Spleen (tissue), 11 donors: ENCODE measurements around the gene SLC22A1. TPM values are rescaled to one million over a fixed set of nuclear protein-coding genes. Genes with fewer than 3 reads are reported as not detected.
"Not testable (repeated sequence)": the region's sequence is repeated elsewhere in the genome, so short reads cannot be mapped to it uniquely, and the experiment has no call there.

Experiments used
- DNase-seq: peaks from one replicate; pipeline ENCODE4 v3.0.0-alpha.2; 2020
- H3K27ac ChIP-seq, 8 donors: fragments of 200-600 bp; sonication (generic) in 7 of 8; 1 replicate in 4 of 8; 2 replicates in 4 of 8; pipeline versions ENCODE4 v1.5.0 to v1.8.0; 2016 to 2021; ENCODE audit warnings: inconsistent platforms in 4 of 8, mild to moderate bottlenecking in 4 of 8, moderate library complexity in 1 of 8
- H3K27me3 ChIP-seq, 7 donors: fragments of 200-600 bp; sonication (generic) in 6 of 7; replicated peaks in 1 of 7; 1 replicate in 4 of 7; 2 replicates in 3 of 7; pipeline versions ENCODE4 v1.5.0 to v1.8.0; 2016 to 2021; ENCODE audit warnings: inconsistent platforms in 3 of 7, mild to moderate bottlenecking in 1 of 7
- H3K36me3 ChIP-seq, 6 donors: fragments of 200-600 bp; sonication (generic) in 5 of 6; 1 replicate in 4 of 6; 2 replicates in 2 of 6; pipeline versions ENCODE4 v1.5.0 to v1.8.0; 2016 to 2021; ENCODE audit warnings: inconsistent platforms in 2 of 6
- H3K4me1 ChIP-seq, 6 donors: fragments of 200-600 bp; sonication (generic) in 5 of 6; 1 replicate in 3 of 6; 2 replicates in 3 of 6; pipeline versions ENCODE4 v1.5.0 to v1.8.0; 2016 to 2021; ENCODE audit warnings: inconsistent platforms in 3 of 6
- H3K4me3 ChIP-seq, 8 donors: fragments of 200-600 bp; sonication (generic) in 7 of 8; 1 replicate in 4 of 8; 2 replicates in 4 of 8; pipeline versions ENCODE4 v1.5.0 to v1.8.0; 2016 to 2021; ENCODE audit warnings: inconsistent platforms in 4 of 8, mild to moderate bottlenecking in 4 of 8, moderate library complexity in 2 of 8
- H3K9me3 ChIP-seq, 8 donors: fragments of 200-600 bp; sonication (generic) in 7 of 8; 1 replicate in 4 of 8; 2 replicates in 4 of 8; pipeline versions ENCODE4 v1.5.0 to v1.8.0; 2016 to 2021; ENCODE audit warnings: inconsistent platforms in 4 of 8
- POLR2A ChIP-seq, 3 donors: fragments of 450-650 bp; IDR thresholded peaks; one replicate each; pipeline ENCODE4 v1.5.1; 2017; ENCODE audit warnings: antibody characterized with exemption in 3 of 3, mild to moderate bottlenecking in 1 of 3
- POLR2AphosphoS5 ChIP-seq, 3 donors: sonication (generic); formaldehyde crosslinking; IDR thresholded peaks; one replicate each; pipeline ENCODE4 v1.5.1; 2017; ENCODE audit warnings: antibody characterized with exemption in 3 of 3
- WGBS, 5 donors: extraction: QIAGEN DNeasy Blood & Tissue Kit in 3 of 5; methylation state at CpG; one replicate each; pipeline versions ENCODE4 v1.1.5 to v1.1.7; 2013 to 2018; 5-methylcytosine and 5-hydroxymethylcytosine counted together
- intact Hi-C: fragments of 100-400 bp; cut with DNase I; formaldehyde crosslinking; loops from one replicate; pipeline ENCODE4 v1.15.0; 2023; ENCODE audit warnings: low total_unique reads
- polyA plus RNA-seq, 3 donors: library from polyadenylated mRNA; stranded (reverse); fragments of 200-250 nt; gene quantifications; one replicate each; pipeline ENCODE4 v1.2.1, GENCODE V29; 2013
- total RNA-seq, 7 donors: library from RNA; depleted of rRNA in 3 of 7; stranded (reverse); fragments of >200 nt in 3 of 7; fragmentation: NEBNext Ultra II Directional in 4 of 7; extraction: Animal tissue kit (Norgen Biotek cat#: 25700) in 4 of 7; gene quantifications; one replicate each; pipeline versions ENCODE4 v1.1.0 to v1.2.1, GENCODE V29; 2016 to 2021
- TF ChIP-seq, protein P1 (sequence below), 11 experiments: fragments of 200-600 bp in 7 of 11; fragments of 450-650 bp in 4 of 11; sonication (generic) in 4 of 11; IDR thresholded peaks in 8 of 11; conservative IDR thresholded peaks in 3 of 11; 1 replicate in 7 of 11; 2 replicates in 4 of 11; pipeline versions ENCODE4 v1.4.0 to v1.8.0; 2016 to 2021; ENCODE audit warnings: antibody characterized with exemption in 11 of 11, inconsistent platforms in 4 of 11, mild to moderate bottlenecking in 1 of 11
- donor health status: healthy with polysubstance abuse.
- donor health status: DM: no; HTN: no; CAD: no; lungs with moderate emphysema.
- donor health status: DM: no; HTN: no; CAD: no.
- donor health status: Bipolar disorder and iron deficiency.
- donor health status: healthy.
- donor health status: DM: no; HTN: no; CAD: no.
- donor health status: DM: yes; HTN: yes; CAD: no.

The SLC22A1 gene
- total and polyA plus RNA-seq, 10 donors: 0.23 to 6.1 (median 3.9) TPM

GRCh38 chr6:160121981-160122380 is 366 bp downstream of the SLC22A1 start:
- peak; percentile 58 for DNase-seq

DNA sequence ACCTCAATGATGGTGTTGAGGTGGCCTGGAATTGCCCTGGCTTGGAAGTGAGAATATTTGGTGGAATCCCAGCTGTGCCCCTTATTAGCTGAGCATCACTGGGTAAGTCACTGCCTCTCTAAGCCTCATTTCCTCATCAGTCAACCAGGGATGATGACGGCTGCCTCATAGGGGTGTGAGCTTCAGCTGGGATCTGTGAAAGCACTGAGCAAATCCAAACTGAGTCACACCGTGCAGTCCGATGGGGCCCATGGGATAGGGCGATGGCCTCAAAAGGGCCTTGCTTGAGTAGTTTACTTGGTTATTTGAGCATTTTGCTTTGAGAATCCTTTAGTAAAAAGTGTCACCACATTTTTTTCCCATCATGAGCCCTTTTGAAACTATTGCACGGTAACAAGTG is 1.1 kb downstream of the SLC22A1 start:
- Histone ChIP-seq H3K4me1 (no peaks in the 10 kb centered on the region), H3K27me3 (no peaks in the 10 kb centered on the region), H3K4me3 (no peak overlapping the region), H3K9me3 (peaks cover 0 to 7% (median 1%) of the 10 kb centered on the region in 8 donors), H3K36me3 (peaks cover 0 to 37% (median 6%) of the 10 kb centered on the region in 6 donors), H3K27ac (no peak overlapping the region)
- TF ChIP-seq POLR2A (IDR thresholded peaks at IDR 0.05) (no peak), POLR2AphosphoS5 (IDR thresholded peaks at IDR 0.05) (no peak)
- TF ChIP-seq, protein P1, sequence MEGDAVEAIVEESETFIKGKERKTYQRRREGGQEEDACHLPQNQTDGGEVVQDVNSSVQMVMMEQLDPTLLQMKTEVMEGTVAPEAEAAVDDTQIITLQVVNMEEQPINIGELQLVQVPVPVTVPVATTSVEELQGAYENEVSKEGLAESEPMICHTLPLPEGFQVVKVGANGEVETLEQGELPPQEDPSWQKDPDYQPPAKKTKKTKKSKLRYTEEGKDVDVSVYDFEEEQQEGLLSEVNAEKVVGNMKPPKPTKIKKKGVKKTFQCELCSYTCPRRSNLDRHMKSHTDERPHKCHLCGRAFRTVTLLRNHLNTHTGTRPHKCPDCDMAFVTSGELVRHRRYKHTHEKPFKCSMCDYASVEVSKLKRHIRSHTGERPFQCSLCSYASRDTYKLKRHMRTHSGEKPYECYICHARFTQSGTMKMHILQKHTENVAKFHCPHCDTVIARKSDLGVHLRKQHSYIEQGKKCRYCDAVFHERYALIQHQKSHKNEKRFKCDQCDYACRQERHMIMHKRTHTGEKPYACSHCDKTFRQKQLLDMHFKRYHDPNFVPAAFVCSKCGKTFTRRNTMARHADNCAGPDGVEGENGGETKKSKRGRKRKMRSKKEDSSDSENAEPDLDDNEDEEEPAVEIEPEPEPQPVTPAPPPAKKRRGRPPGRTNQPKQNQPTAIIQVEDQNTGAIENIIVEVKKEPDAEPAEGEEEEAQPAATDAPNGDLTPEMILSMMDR (IDR thresholded peaks at IDR 0.05 in 8 of 11, conservative IDR thresholded peaks at IDR 0.05 in 3 of 11): no peak
- DNase-seq: peak; percentile 40
- WGBS, 5 donors: 84 to 94% (median 90%) methylated on average over 5 of the region's 5 CpGs
- intact Hi-C loops: no loop called here

More at GRCh38 chr6:160121981-160122380, 366 bp downstream of the SLC22A1 start:
- Histone ChIP-seq H3K4me3 (no peak overlapping the region), H3K27me3 (no peaks in the 10 kb centered on the region), H3K36me3 (peaks cover 0 to 45% (median 7%) of the 10 kb centered on the region in 6 donors), H3K4me1 (no peaks in the 10 kb centered on the region), H3K27ac (no peak overlapping the region), H3K9me3 (peaks cover 0 to 14% (median 3%) of the 10 kb centered on the region in 8 donors)
- intact Hi-C loops: no loop called here
- TF ChIP-seq, protein P1 (IDR thresholded peaks at IDR 0.05 in 8 of 11, conservative IDR thresholded peaks at IDR 0.05 in 3 of 11): no peak
- TF ChIP-seq POLR2AphosphoS5 (IDR thresholded peaks at IDR 0.05) (peak in 1 of 3 donors; percentile 35), POLR2A (IDR thresholded peaks at IDR 0.05) (no peak)
- WGBS, 5 donors: 93 to 99% (median 97%) methylated on average over 11 to 14 of the region's 14 CpGs

DNA sequence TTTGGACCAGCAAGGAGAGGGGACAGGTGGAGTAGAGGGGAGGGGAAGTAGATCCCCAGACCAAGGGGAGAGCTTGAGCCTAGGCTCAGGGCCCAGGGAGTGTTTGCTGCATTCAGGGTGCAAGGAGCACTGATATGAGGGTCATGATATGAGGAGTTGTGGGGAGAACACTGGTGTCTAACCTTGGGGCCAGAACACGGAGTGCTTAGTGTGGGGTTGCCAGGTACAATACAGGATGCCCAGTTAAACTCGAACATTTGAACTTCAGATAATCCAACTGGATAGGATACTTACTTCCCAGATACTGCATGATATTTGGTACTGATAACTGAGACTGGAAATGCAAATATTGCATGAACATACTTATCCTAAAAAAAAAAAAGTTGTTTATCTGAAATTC is 2.4 kb downstream of the SLC22A1 start:
- DNase-seq: peak; percentile 19
- intact Hi-C loops: no loop called here
- 85 to 97% (median 96%) methylated on average over 2 of the region's 2 CpGs for WGBS, 5 donors
- no peak overlapping the region for H3K27ac ChIP-seq
- no peak for TF ChIP-seq POLR2A (IDR thresholded peaks at IDR 0.05)
- TF ChIP-seq, protein P1 (IDR thresholded peaks at IDR 0.05 in 8 of 11, conservative IDR thresholded peaks at IDR 0.05 in 3 of 11): no peak
- TF ChIP-seq POLR2AphosphoS5 (IDR thresholded peaks at IDR 0.05): no peak
- H3K9me3 ChIP-seq: no peaks in the 10 kb centered on the region
- H3K4me1 ChIP-seq: no peaks in the 10 kb centered on the region
- H3K27me3 ChIP-seq: no peaks in the 10 kb centered on the region
- H3K4me3 ChIP-seq: no peak overlapping the region
- H3K36me3 ChIP-seq: peaks cover 0 to 24% (median 0%) of the 10 kb centered on the region in 6 donors

DNA sequence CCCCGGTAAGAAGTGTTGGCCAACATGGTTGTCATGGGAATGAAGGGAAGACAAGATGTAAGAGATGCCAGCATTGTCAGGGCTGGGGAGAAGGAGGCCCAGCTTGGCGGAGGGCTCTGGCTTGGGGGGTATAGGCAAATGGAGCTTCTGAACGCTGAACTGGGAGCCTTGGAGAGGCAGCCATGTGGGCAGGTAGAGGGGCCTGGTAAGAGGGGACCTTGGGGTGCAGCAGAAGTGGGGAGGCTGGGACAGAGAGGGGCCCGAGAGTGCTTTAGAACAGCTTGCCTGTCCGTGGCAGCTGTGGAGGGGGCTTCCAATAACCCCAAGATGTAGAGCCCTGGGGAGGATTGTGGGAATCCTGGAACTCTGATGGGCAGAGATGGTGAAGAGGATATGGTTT is 3.0 kb downstream of the SLC22A1 start:
- TF ChIP-seq, protein P1 (IDR thresholded peaks at IDR 0.05 in 8 of 11, conservative IDR thresholded peaks at IDR 0.05 in 3 of 11): no peak
- TF ChIP-seq POLR2AphosphoS5 (IDR thresholded peaks at IDR 0.05): no peak
- TF ChIP-seq POLR2A (IDR thresholded peaks at IDR 0.05): no peak
- H3K4me3 ChIP-seq: no peak overlapping the region
- H3K9me3 ChIP-seq: no peaks in the 10 kb centered on the region
- H3K27ac ChIP-seq: no peak overlapping the region
- 88 to 98% (median 94%) methylated on average over 5 of the region's 5 CpGs for WGBS, 5 donors
- H3K4me1 ChIP-seq: no peaks in the 10 kb centered on the region
- DNase-seq: peak; percentile 58
- peaks cover 0 to 21% (median 0%) of the 10 kb centered on the region in 6 donors for H3K36me3 ChIP-seq
- intact Hi-C loops: no loop called here
- H3K27me3 ChIP-seq: no peaks in the 10 kb centered on the region

DNA sequence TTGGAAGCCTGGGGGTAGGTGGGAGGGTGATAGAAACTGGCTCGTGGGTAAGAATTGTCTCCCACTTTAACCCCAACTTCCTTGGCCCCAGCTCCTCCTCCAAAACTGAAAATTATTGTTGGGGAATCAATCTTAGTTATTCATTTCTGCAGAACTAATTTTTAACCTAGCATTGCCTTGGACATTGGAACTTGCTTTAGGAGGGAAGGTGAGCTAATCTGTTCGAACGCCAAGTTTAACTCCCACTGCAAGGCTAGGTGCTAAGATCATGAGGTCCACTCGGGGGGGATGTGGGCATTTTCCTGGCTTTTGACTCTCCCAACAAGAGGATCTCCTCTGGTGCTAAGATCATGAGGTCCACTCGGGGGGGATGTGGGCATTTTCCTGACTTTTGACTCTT is 3.5 kb downstream of the SLC22A1 start:
- H3K27ac ChIP-seq, H3K27me3 ChIP-seq, H3K4me1 ChIP-seq, H3K9me3 ChIP-seq, H3K4me3 ChIP-seq, intact Hi-C loops: not testable (repeated sequence)
- peak; percentile 11 for DNase-seq
- H3K36me3 ChIP-seq: peaks cover 0 to 21% (median 0%) of the 10 kb centered on the region in 6 donors
- WGBS, 5 donors: 80 to 93% (median 87%) methylated on average over 5 of the region's 5 CpGs
